Mammary epithelial cell (primary cell): ENCODE results near the gene PLXNA2.

Source experiments
- EZH2 ChIP-seq: IDR thresholded peaks from 2 replicates; pipeline ENCODE4 v1.6.1; 2012; ENCODE audit warnings: low read length, inconsistent platforms, borderline replicate concordance
- TF ChIP-seq, protein P1 (sequence below), 2 donors: IDR thresholded peaks in 1 of 2; conservative IDR thresholded peaks in 1 of 2; 2 replicates each; pipeline ENCODE4 v1.5.1; 2011 to 2012; ENCODE audit warnings: inconsistent platforms in 2 of 2, low read length in 2 of 2, mild to moderate bottlenecking in 2 of 2, control low read depth in 1 of 2, low read depth in 1 of 2; ENCODE audit not compliant: insufficient read depth in 1 of 2; ENCODE audit errors: extremely low read depth in 1 of 2

DNA sequence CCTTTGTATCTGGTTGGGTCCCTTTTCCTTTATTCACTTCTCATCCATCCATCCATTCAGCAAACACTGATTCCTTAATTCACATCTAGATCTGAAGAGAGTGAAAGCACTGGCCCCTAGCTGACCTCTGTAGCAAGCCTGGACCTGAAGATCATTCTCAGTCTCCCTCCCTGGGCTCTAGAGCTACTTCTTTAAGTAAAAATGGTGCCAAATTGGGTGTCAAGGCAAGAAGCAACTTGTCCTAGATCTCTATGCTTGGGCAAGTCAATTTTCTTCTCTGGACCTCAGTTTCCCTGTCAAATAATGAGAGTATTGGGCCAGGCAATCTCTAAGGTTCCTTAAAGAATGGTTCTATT lies 36.1 kb downstream of the PLXNA2 start:
- TF ChIP-seq, protein P1, sequence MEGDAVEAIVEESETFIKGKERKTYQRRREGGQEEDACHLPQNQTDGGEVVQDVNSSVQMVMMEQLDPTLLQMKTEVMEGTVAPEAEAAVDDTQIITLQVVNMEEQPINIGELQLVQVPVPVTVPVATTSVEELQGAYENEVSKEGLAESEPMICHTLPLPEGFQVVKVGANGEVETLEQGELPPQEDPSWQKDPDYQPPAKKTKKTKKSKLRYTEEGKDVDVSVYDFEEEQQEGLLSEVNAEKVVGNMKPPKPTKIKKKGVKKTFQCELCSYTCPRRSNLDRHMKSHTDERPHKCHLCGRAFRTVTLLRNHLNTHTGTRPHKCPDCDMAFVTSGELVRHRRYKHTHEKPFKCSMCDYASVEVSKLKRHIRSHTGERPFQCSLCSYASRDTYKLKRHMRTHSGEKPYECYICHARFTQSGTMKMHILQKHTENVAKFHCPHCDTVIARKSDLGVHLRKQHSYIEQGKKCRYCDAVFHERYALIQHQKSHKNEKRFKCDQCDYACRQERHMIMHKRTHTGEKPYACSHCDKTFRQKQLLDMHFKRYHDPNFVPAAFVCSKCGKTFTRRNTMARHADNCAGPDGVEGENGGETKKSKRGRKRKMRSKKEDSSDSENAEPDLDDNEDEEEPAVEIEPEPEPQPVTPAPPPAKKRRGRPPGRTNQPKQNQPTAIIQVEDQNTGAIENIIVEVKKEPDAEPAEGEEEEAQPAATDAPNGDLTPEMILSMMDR (conservative IDR thresholded peaks at IDR 0.05 in 1 of 2, IDR thresholded peaks at IDR 0.05 in 1 of 2; ENCODE audit: extremely low read depth in 1 of 2, insufficient read depth in 1 of 2, low read depth in 1 of 2, low read length in 2 of 2), result no peak
- TF ChIP-seq EZH2, result no peak
